ENCODE data around the gene ANXA8.
"Not testable (repeated sequence)": the region's sequence is repeated elsewhere in the genome, so short reads cannot be mapped to it uniquely, and the experiment has no call there.

ANXA8 gene

DNA sequence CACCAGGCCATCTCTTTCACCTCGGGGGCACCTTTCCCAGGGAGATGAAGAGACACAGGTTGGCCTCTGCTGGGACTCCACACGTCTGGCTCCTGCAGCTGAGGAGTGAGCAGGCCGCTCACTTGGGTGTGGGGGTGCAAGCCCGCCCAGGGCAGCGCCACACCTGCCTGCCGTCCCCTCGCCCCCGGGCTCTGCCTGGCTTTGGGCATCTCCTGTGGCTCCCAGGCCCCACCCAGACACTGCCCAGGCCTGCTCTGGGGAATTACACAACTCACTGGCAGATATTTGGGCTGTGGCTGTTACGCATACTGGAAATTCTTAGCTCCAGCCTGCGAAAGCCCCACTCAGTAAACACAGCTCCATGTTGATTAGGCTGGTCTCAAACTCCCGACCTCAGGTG is at the start of gene ANXA8:
TSS of gene ANXA8 (minus strand) at position 193 of the 400 bp plus-strand sequence. CDS start at position 11, 182 bp downstream.
- not testable (repeated sequence) for DNase-seq

GRCh38 chr10:47523475-47523874 is 39.6 kb upstream of the ANXA8 start, which contains the start of gene AGAP9:
Gene AGAP9 (minus strand): TSS chr10:47523638. CDS start chr10:47523526, 112 bp downstream.
- DNase-seq, result not testable (repeated sequence)

DNA sequence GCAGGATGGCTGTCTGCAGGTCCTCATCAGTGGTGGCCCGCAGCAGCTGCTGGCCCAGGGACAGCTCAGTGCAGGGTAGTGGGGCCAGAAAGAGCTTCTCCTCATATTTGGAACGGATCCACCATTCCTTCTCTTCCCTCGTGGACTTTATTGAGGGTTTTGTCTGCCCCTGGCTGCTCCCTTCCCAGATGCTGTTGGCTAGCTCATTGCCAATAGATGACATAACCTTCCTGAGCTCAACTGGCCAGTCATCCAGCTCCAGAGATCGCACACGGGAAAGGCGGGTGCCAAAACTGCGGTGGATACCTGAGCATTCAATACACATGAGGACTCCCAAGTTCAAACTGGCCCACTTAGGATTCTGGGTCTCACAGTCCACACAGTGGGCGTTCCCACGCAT is 18.4 kb upstream of the ANXA8 start:
- not testable (repeated sequence) for DNase-seq

DNA sequence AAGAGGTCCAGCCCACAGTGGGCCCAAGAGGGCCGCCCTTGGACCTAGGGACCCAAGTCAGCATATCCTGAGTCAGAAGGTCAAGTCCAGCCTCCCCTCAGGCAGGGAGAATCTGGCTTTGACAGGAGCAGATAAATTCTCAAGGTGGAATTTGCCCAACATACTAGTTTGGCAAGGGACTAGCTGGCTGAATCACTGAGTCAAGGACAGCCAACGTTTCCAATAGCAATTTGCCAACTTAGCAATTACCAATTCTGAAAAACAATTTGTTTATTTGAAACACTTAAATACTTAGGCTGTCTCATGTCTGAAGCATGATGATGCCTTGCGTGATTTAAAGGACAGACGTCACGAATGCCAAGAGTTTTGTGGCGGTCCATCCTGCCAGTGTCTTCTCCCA is 10.3 kb upstream of the ANXA8 start:
- DNase-seq, result not testable (repeated sequence)

DNA sequence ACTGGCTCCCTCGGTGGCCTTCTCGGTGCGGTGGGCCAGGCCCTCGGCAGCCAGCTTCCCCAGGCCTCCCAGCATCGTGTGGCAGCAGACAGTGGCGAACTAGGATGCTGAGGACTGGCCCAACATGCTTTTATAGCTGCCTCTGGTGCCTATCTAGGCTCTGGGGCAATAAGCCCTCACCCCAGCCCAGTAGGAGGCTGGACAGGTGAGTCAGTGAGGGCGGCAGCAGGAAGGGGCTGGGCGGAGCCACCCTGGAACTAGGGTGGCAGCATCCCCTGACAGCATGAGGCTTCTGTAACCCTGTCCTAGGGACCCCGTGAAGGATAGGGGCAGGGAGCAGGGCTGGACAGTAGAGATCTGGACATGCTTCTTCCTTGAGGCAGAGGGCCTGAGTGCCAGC is 7.7 kb upstream of the ANXA8 start, which contains the start of gene FAM25G:
TSS of gene FAM25G (minus strand) at position 101 of the 400 bp plus-strand sequence. CDS start at position 75, 26 bp downstream.
- DNase-seq, result not testable (repeated sequence)

- DNase-seq, result not testable (repeated sequence)
Observed at GRCh38 chr10:47489630-47490029, 5.7 kb upstream of the ANXA8 start.

GRCh38 chr10:47485943-47486342 is 2.0 kb upstream of the ANXA8 start:
- not testable (repeated sequence) for DNase-seq

GRCh38 chr10:47484786-47485185 is 871 bp upstream of the ANXA8 start:
- not testable (repeated sequence) for DNase-seq

DNA sequence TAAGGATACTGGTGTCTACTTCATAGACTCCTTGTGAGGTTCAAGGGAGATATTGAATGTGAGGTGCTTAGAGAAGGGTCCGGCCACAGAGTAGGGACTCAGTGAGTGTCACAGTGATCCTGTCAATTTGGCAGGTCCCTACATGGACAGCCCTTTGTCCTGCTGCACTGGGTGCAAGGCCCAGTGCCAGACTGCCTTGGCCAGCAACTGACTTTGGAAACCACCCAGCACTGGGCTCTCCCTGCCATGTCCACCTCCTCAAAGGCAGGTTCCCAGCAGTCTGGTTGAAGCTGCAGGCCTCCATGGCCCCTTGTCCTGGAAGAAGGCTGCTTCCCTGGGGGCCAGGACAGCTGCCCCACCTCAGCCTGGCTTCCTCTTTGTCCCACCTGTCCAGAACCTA is 1.5 kb downstream of the ANXA8 start:
- not testable (repeated sequence) for DNase-seq

- not testable (repeated sequence) for DNase-seq
Observed at GRCh38 chr10:47481768-47482181, 2.1 kb downstream of the ANXA8 start.

GRCh38 chr10:47481182-47481766 is 2.6 kb downstream of the ANXA8 start:
- DNase-seq, result not testable (repeated sequence)

DNA sequence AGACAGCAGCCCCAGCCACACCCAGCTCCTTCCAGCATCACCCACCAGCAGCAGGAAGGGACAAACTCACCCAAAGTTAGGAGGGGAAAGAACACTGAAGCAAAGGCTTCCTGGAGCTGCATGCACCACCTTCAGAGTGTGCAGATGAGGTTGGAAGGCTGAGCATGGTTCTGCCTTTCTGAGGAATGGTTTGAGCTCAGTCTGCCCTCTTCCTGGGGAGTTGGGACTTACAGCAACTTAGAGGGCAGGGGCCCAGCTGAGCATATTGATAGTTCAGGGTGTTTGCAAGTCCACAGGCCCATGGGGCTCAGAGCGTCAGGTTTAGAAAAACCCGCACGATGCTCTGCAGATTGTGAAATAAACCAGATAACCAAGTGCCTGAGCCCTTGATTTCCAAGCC is 3.8 kb downstream of the ANXA8 start:
- DNase-seq, result not testable (repeated sequence)

DNA sequence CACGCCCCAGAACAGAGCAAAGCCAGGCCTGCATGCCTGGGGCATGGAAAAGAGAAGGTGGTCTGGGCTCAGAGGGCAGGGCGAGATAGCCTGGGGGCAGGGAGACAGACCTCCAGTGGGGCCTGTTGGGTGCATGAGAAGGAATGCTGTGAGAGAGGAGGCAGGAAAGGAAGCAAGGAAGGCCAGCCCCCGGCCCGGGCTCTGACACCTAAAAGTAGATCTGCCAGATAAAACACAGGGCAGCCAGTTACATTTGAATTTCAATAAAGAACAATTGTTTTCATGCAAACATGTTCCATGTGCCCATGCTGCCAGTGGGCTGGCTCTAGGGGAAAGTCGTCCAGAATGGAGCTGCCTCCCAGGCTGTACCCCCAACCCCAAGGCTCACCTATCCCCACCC is 5.8 kb downstream of the ANXA8 start:
- not testable (repeated sequence) for DNase-seq

DNA sequence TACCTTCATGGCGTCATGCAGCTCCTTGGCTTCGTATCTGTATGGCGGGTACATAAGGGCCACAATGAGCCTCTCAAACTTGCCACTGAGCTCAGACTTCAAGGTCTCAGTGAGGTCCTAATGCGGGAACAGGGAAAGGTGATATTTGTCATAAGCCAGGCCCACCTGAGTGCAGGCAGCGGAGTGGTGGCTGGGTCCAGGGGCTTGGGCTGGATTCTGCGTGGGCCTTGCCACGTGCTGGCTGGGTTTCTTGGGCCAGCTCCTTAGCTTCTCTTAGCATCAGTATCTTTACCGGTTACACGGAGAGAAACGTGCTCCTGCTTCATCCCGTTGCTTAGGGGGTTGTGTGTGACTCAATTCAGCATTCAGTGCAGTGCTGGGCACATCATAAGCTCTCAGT is 6.8 kb downstream of the ANXA8 start:
- not testable (repeated sequence) for DNase-seq

GRCh38 chr10:47475101-47475500 is 8.8 kb downstream of the ANXA8 start:
- DNase-seq, result not testable (repeated sequence)

DNA sequence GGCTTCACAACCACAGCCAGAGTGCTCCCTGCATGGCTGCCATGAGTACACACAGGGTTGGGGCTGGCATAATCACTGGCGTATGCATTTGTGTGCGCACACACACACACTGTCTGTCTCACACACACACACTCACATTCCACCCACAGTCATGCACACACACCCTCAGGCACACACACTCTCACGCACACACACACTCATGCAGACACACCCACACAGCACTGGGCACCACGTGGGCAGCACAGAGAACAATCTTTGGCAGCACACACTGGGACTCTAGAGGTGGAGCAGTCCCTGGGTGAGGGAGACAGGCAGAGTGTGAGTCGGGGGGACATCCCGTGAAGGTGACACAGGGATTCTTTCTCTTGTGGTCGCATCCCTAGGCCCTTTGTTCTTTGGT is 10.4 kb downstream of the ANXA8 start:
- not testable (repeated sequence) for DNase-seq

DNA sequence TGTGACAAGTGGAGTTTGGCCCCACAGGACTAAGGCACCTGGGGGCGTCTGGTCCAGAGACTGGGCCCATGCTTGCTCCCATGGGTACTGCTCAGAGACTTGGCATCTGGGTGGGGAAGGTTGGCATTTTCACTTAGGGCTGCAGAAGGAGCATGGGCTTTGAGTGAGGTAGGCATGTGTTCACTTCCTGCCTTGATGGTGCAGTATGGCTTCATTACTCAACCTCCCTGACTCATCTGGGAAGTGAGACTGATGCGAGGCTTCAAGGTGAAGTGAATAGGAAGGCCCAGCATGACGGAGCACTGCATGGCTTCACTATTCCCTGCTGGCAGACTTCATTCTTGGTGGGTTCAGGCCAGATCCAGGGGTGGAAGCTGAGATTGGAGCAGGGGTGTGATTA is 11.3 kb downstream of the ANXA8 start:
- DNase-seq, result not testable (repeated sequence)

- not testable (repeated sequence) for DNase-seq
Observed at GRCh38 chr10:47472072-47472471, 11.8 kb downstream of the ANXA8 start.

DNA sequence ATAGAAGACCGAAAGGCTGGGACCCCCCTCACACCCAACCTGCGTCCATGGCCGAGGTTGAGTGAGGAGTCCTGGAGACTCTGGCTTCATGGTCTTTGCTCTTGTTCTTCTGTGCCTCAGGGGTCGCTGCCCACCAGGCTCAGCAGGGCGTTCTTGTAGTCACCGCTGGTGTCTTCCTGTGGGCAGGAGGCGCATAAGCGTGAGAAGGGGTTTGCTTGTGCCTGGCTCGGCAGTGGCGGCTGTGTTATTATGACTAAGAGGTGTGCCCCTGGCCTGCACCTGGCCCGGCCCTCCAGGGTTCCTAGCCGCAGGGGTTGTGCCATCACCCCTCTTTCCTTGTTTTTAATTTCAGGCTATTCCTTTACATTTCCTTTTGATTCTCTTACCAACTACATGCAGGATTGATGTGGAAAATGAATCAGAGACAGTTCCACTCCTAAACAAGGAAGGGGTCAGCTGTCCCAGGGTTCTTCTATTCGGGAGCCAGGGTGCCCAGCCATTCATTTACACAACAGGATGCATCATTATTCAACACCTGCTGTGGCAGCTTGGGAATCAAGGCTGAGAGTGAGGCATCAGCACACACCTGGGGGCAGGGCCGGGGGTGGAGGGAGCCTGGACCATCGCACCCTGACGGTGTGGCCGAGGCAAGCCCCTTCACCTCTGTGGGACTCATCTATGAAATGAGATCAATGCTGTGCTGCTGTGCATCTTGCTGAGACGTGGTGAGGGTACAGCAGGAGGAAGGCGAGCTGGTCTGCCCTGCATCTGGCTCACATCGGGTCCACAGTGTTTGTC is 15.0 kb downstream of the ANXA8 start:
- DNase-seq, result not testable (repeated sequence)

- not testable (repeated sequence) for DNase-seq
Observed at GRCh38 chr10:47467957-47468356, 16.0 kb downstream of the ANXA8 start.

- DNase-seq, result not testable (repeated sequence)
Observed at GRCh38 chr10:47467458-47467857, 16.5 kb downstream of the ANXA8 start.

DNA sequence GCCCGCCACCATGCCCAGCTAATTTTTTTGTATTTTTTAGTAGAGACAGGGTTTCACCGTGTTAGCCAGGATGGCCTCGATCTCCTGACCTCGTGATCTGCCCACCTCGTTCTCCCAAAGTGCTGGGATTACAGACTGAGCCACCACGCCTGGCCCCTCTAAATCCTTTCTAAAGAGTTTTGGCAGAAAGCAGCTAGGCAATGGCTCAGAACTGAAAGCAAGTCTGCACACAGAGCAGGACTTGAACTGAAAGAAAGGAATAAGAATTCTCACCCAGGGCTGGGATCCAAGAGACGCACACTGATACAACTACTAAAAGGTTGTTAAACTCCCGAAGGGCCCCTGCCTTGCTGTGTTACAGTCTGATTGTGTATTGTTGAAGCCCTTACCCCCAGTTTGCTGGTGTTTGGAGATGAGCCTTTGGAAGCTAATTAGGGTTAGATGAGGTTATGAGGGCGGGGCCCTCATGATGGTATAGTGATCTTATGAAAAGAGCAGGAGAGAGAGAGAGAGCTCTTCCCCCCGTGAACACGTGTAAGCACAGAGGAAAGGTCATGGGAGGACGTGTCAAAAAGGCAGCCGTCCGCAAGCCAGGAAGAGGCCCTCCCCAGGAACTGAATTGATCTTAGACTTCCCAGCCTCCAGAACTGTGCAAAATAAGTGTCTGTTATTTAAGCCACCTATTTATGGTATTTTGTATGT is 18.5 kb downstream of the ANXA8 start:
- DNase-seq, result not testable (repeated sequence)

All from NCI-H2227 treated with DMSO at 0.1 percent for 48 hours (cell line).